A673 (cell line): ENCODE measurements around the gene CSRNP2. TPM values are rescaled to one million over a fixed set of nuclear protein-coding genes. Genes with fewer than 3 reads are reported as not detected.

ENCODE experiments used
- BruUV-seq: library from RNA; stranded (reverse); fragments of 400-500 nt; replicated peaks from 2 replicates; lab custom pipeline; 2021; lab: Mats Ljungman, UMichigan
- CTCF ChIA-PET: fragments of 300-600 bp; sonication (Branson Sonifier 250); formaldehyde crosslinking; loops from one replicate; lab custom pipeline; 2022; ENCODE audit warnings: antibody characterized with exemption; lab: Charles Lee
- POLR2A ChIA-PET: fragments of 300-600 bp; sonication (Branson Sonifier 250); formaldehyde crosslinking; loops from one replicate; lab custom pipeline; 2022; ENCODE audit warnings: antibody characterized with exemption; ENCODE audit not compliant: low non-redundant PET; lab: Charles Lee
- DNase-seq: peaks from one replicate; pipeline ENCODE4 v3.0.0-alpha.2; 2015; ENCODE audit warnings: low spot score
- H3K27ac ChIP-seq: fragments of 200-600 bp; sonication (generic); 2 replicates; pipeline ENCODE4 v1.5.1; 2016; ENCODE audit warnings: mixed run types, low read depth, mild to moderate bottlenecking, mixed read lengths, antibody characterized with exemption, low read length; ENCODE audit not compliant: poor library complexity, severe bottlenecking
- H3K27me3 ChIP-seq: fragments of 200-600 bp; sonication (generic); replicated peaks from 2 replicates; pipeline ENCODE4 v1.6.1; 2017; ENCODE audit warnings: mixed run types, low read depth, mild to moderate bottlenecking, mixed read lengths, antibody characterized with exemption, low read length; ENCODE audit not compliant: insufficient read depth, poor library complexity
- H3K36me3 ChIP-seq: fragments of 200-600 bp; sonication (generic); 2 replicates; pipeline ENCODE4 v1.6.1; 2016; ENCODE audit warnings: mixed run types, mild to moderate bottlenecking, mixed read lengths, antibody characterized with exemption, low read length; ENCODE audit not compliant: insufficient read depth, poor library complexity, severe bottlenecking
- H3K4me1 ChIP-seq: fragments of 200-600 bp; sonication (generic); 2 replicates; pipeline ENCODE4 v1.6.1; 2017; ENCODE audit warnings: mixed run types, mild to moderate bottlenecking, mixed read lengths, antibody characterized with exemption, low read length; ENCODE audit not compliant: insufficient read depth, poor library complexity, severe bottlenecking
- H3K4me3 ChIP-seq: fragments of 200-600 bp; sonication (generic); 2 replicates; pipeline ENCODE4 v1.5.1; 2016; ENCODE audit warnings: low read depth, mixed run types, mild to moderate bottlenecking, mixed read lengths, low read length; ENCODE audit not compliant: poor library complexity, severe bottlenecking
- H3K9me3 ChIP-seq: fragments of 200-600 bp; sonication (generic); 2 replicates; pipeline ENCODE4 v1.6.1; 2016; ENCODE audit warnings: mixed run types, low read depth, mild to moderate bottlenecking, mixed read lengths, antibody characterized with exemption, low read length; ENCODE audit not compliant: poor library complexity, severe bottlenecking
- EZH2 ChIP-seq: fragments of 200-600 bp; sonication (generic); IDR thresholded peaks from 2 replicates; pipeline ENCODE4 v1.6.1; 2017; ENCODE audit warnings: borderline replicate concordance, low read depth, mild to moderate bottlenecking, mixed read lengths, antibody characterized with exemption, low read length; ENCODE audit not compliant: poor library complexity, severe bottlenecking
- intact Hi-C: fragments of 100-400 bp; cut with micrococcal nuclease; formaldehyde crosslinking; loops from one replicate; pipeline ENCODE4 v1.10.0; 2022; ENCODE audit not compliant: unreplicated experiment
- total RNA-seq: library from RNA; stranded (reverse); gene quantifications from 2 replicates; pipeline ENCODE4 v1.2.3, GENCODE V29; 2021
- TF ChIP-seq, protein P1 (sequence below): fragments of 300-800, 200-600 bp; sonication (generic); conservative IDR thresholded peaks from 2 replicates; pipeline ENCODE4 v1.5.1; 2017; ENCODE audit warnings: low read depth, mild to moderate bottlenecking, antibody characterized with exemption, low read length, moderate library complexity, mixed read lengths

CSRNP2 gene
- total RNA-seq, 1 experiment from 2014 or later, result 38.8 TPM

DNA sequence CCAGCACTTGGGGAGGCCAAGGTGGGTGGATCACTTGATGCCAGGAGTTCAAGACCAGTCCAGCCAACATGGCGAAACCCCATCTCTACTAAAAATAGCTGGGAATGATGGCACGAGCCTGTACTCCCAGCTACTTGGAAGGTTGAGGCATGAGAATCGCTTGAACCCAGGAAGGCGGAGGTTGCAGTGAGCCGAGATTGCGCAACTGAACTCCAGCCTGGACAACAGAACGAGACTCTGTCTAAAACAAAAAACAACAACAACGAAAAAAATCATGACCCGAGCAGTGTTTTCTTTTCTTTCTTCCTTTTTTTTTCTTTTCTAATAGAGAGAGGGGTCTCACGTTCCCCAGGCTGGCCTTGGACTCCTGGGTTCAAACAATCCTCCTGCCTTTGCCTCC is 3.5 kb upstream of the CSRNP2 start:
- H3K27me3 ChIP-seq, result no peaks in the 10 kb centered on the region
- ChIA-PET POLR2A (no interaction called here), CTCF (no interaction called here)
- no peak overlapping the region for H3K4me3 ChIP-seq
- intact Hi-C loops, result loop anchor here (10.0 kb wide), 1 partner anchor 148 kb away; the partner anchor contains the start of gene DAZAP2
- no peak overlapping the region for H3K27ac ChIP-seq
- no peak for TF ChIP-seq EZH2
- TF ChIP-seq, protein P1, sequence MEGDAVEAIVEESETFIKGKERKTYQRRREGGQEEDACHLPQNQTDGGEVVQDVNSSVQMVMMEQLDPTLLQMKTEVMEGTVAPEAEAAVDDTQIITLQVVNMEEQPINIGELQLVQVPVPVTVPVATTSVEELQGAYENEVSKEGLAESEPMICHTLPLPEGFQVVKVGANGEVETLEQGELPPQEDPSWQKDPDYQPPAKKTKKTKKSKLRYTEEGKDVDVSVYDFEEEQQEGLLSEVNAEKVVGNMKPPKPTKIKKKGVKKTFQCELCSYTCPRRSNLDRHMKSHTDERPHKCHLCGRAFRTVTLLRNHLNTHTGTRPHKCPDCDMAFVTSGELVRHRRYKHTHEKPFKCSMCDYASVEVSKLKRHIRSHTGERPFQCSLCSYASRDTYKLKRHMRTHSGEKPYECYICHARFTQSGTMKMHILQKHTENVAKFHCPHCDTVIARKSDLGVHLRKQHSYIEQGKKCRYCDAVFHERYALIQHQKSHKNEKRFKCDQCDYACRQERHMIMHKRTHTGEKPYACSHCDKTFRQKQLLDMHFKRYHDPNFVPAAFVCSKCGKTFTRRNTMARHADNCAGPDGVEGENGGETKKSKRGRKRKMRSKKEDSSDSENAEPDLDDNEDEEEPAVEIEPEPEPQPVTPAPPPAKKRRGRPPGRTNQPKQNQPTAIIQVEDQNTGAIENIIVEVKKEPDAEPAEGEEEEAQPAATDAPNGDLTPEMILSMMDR, result no peak
- H3K36me3 ChIP-seq, result no peaks in the 10 kb centered on the region
- DNase-seq, result no peak
- no TSS peak for BruUV-seq
- H3K9me3 ChIP-seq, result no peaks in the 10 kb centered on the region
- H3K4me1 ChIP-seq, result peaks cover 1% of the 10 kb centered on the region

GRCh38 chr12:51085757-51086156 is 2.4 kb upstream of the CSRNP2 start:
- intact Hi-C loops, result loop anchor here (10.0 kb wide), 1 partner anchor 149 kb away; the partner anchor contains the start of gene DAZAP2
- Histone ChIP-seq H3K27me3 (no peaks in the 10 kb centered on the region), H3K4me3 (no peak overlapping the region), H3K9me3 (no peaks in the 10 kb centered on the region), H3K36me3 (no peaks in the 10 kb centered on the region), H3K27ac (no peak overlapping the region), H3K4me1 (peaks cover 4% of the 10 kb centered on the region)
- DNase-seq, result no peak
- BruUV-seq, result no TSS peak
- no peak for TF ChIP-seq EZH2
- TF ChIP-seq, protein P1, result no peak
- POLR2A ChIA-PET, result no interaction called here
- CTCF ChIA-PET, result no interaction called here

DNA sequence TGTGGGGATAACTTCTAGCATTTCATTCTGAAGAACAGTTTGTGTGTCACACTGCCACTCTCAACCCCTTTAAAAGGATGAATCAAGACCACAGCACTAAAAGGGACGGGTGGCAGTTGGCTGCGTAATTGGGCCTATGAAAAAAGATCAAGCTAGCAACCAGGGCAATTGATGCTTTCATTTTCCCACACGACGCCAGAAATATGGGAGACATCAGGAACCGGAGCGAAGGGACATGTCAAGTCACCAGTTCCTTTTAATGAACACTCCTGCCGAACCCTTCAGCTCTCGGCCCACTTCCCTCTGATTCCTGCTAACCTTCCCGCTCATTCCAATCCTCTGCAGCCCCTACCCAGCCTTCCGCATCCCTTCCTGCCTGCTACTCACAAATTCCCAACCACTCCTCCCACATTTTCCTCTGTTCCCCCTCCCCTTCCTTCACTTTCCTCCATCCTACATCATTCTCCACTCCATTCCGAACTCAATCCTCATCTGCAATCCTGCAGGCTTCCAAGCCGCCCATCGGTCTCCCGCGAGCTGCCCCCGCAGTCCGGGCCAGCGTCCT is 753 bp downstream of the CSRNP2 start:
- H3K36me3 ChIP-seq, result no peaks in the 10 kb centered on the region
- DNase-seq, result peak; percentile 35
- peak overlapping the region; percentile 91 for H3K27ac ChIP-seq
- no peaks in the 10 kb centered on the region for H3K9me3 ChIP-seq
- ChIA-PET CTCF (interaction anchor here (0.6 to 0.9 kb wide), 2 partner anchors 50 to 257 kb away, joined by 5 to 6 read pairs; no protein-coding TSS in a partner anchor), POLR2A (interaction anchor here (0.6 to 1.0 kb wide), 7 partner anchors 19 to 928 kb away, joined by 3 to 11 read pairs (median 5); partner anchors contain the start of gene SLC11A2)
- BruUV-seq, result TSS peak; percentile 43
- H3K27me3 ChIP-seq, result no peaks in the 10 kb centered on the region
- intact Hi-C loops, result loop anchor here (10.0 kb wide), 1 partner anchor 152 kb away; the partner anchor contains the start of gene DAZAP2
- H3K4me3 ChIP-seq, result peak overlapping the region; percentile 100
- H3K4me1 ChIP-seq, result peaks cover 4% of the 10 kb centered on the region
- TF ChIP-seq, protein P1, result no peak
- TF ChIP-seq EZH2, result no peak
